Astrocyte (in vitro differentiated cells and primary cell): ENCODE data around the gene SAMSN1.

Source experiments
- CTCF ChIP-seq: IDR thresholded peaks from 2 replicates; pipeline ENCODE4 v1.5.1; 2011; ENCODE audit warnings: low read depth, mild to moderate bottlenecking, inconsistent platforms, low read length, moderate library complexity; ENCODE audit not compliant: insufficient read depth
- EZH2 ChIP-seq: IDR thresholded peaks from 2 replicates; pipeline ENCODE4 v1.6.1; 2012; ENCODE audit warnings: mild to moderate bottlenecking, low read length, inconsistent platforms; ENCODE audit not compliant: insufficient read depth

DNA sequence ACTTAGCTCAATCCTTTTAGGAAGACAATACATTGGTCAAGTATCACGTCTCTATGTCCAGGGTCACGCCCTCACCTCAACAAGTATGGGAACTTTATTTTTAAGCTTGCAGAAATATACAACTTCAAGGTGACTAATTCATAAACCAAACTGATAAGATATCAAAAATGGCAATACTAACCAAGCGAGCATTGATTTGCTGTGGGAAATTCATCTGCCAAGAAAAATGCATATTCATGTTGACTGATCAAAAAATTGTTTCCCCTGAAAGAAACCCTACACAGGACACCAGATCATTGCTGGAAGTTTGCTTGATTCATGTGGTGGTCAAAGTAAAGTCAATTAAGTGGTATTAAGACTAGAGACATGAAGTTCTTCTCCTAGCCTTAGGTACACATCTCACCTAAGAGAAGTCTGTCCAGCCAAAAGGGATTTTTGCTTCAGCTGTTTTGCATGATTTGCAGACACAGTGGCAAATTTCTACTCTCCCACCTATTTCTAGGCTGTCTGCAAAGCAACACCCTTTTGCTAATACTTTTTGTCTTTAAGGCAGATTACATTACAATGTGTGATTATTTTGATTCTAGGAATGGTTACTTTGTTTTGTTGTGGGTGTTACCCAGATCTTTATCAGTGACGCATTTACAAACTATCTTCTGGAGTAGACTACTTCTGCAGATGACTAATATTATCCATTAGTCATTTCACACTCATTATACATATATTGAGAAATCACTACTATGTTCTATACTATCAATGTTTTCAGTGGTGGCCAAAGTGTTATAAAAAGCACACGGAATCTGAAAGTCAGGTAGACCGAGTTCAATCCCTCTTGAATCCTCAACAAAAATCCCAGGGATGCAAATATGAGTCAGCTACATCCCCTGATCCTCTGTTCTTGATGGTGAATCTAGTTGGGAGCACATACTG, 12.4 kb downstream of the SAMSN1 start:
- TF ChIP-seq CTCF (no peak), EZH2 (no peak)
